Neuronal stem cell (in vitro differentiated cells): ENCODE data around the gene SALL4.
"Not testable (repeated sequence)": the region's sequence is repeated elsewhere in the genome, so short reads cannot be mapped to it uniquely, and the experiment has no call there.

Experiments
- DNase-seq: peaks from one replicate; pipeline ENCODE4 v3.0.0-alpha.2; 2013; ENCODE audit warnings: low spot score
- H2AFZ ChIP-seq: one replicate; pipeline ENCODE4 v1.6.1; 2013; ENCODE audit warnings: mild to moderate bottlenecking, low read length, inconsistent platforms
- H2AK5ac ChIP-seq: 2 replicates; pipeline ENCODE4 v1.6.1; 2013; ENCODE audit warnings: low read depth, mild to moderate bottlenecking, inconsistent platforms, low read length, moderate library complexity, mixed read lengths
- H2BK120ac ChIP-seq: 2 replicates; pipeline ENCODE4 v1.6.1; 2013; ENCODE audit warnings: low read depth, mild to moderate bottlenecking, inconsistent platforms, low read length, moderate library complexity, mixed read lengths
- H2BK12ac ChIP-seq: one replicate; pipeline ENCODE4 v1.6.1; 2013; ENCODE audit warnings: low read length, inconsistent platforms
- H2BK15ac ChIP-seq: 2 replicates; pipeline ENCODE4 v1.6.1; 2013; ENCODE audit warnings: mild to moderate bottlenecking, low read length, inconsistent platforms, mixed read lengths
- H2BK5ac ChIP-seq: one replicate; pipeline ENCODE4 v1.6.1; 2013; ENCODE audit warnings: inconsistent platforms, mild to moderate bottlenecking, low read length, moderate library complexity
- H3K14ac ChIP-seq: one replicate; pipeline ENCODE4 v1.6.1; 2013; ENCODE audit warnings: low read length, inconsistent platforms
- H3K18ac ChIP-seq: 2 replicates; pipeline ENCODE4 v1.6.1; 2013; ENCODE audit warnings: low read length, inconsistent platforms
- H3K23ac ChIP-seq: 2 replicates; pipeline ENCODE4 v1.6.1; 2013; ENCODE audit warnings: low read depth, mild to moderate bottlenecking, mixed read lengths, low read length, inconsistent platforms; ENCODE audit not compliant: poor library complexity
- H3K27ac ChIP-seq: replicated peaks from 3 replicates; pipeline ENCODE4 v1.5.1; 2013; ENCODE audit warnings: low read length, inconsistent platforms
- H3K27me3 ChIP-seq, 3 experiments: 2 replicates each; pipeline ENCODE4 v1.6.1; 2013; ENCODE audit warnings: low read length in 3 of 3, mild to moderate bottlenecking in 2 of 3, inconsistent platforms in 1 of 3, low read depth in 1 of 3, mixed read lengths in 1 of 3, moderate library complexity in 1 of 3; ENCODE audit not compliant: control insufficient read depth in 3 of 3, insufficient read depth in 3 of 3
- H3K36me3 ChIP-seq, 2 donors: replicated peaks in 1 of 2; 2 replicates each; pipeline ENCODE4 v1.6.1; 2013; ENCODE audit warnings: low read length in 2 of 2; ENCODE audit not compliant: control insufficient read depth in 2 of 2, insufficient read depth in 2 of 2
- H3K4ac ChIP-seq: 2 replicates; pipeline ENCODE4 v1.6.1; 2013; ENCODE audit warnings: inconsistent platforms, mild to moderate bottlenecking, low read length, moderate library complexity
- H3K4me1 ChIP-seq, 2 donors: 1 replicate in 1 of 2; 2 replicates in 1 of 2; pipeline ENCODE4 v1.6.1; 2013; ENCODE audit warnings: low read length in 2 of 2, low read depth in 1 of 2; ENCODE audit not compliant: control insufficient read depth in 2 of 2, insufficient read depth in 1 of 2
- H3K4me2 ChIP-seq: one replicate; pipeline ENCODE4 v1.6.1; 2013; ENCODE audit warnings: mild to moderate bottlenecking, low read length, inconsistent platforms; ENCODE audit not compliant: insufficient read depth, poor library complexity, severe bottlenecking
- H3K4me3 ChIP-seq, 2 donors: 2 replicates each; pipeline ENCODE4 v1.5.1; 2013; ENCODE audit warnings: low read length in 2 of 2, mild to moderate bottlenecking in 2 of 2, inconsistent platforms in 1 of 2, moderate library complexity in 1 of 2
- H3K79me1 ChIP-seq: one replicate; pipeline ENCODE4 v1.6.1; 2013; ENCODE audit warnings: low read depth, mild to moderate bottlenecking, inconsistent platforms, low read length, moderate library complexity
- H3K9ac ChIP-seq: one replicate; pipeline ENCODE4 v1.6.1; 2013; ENCODE audit warnings: mild to moderate bottlenecking, low read depth, low read length, inconsistent platforms; ENCODE audit not compliant: poor library complexity
- H3K9me3 ChIP-seq, 2 donors: replicated peaks in 1 of 2; 2 replicates each; pipeline versions ENCODE3 to v1.6.1; 2013; ENCODE audit warnings: low read length in 2 of 2, mild to moderate bottlenecking in 2 of 2, inconsistent platforms in 1 of 2, low read depth in 1 of 2, mixed read lengths in 1 of 2, moderate library complexity in 1 of 2; ENCODE audit not compliant: control insufficient read depth in 2 of 2, insufficient read depth in 1 of 2
- H4K8ac ChIP-seq: one replicate; pipeline ENCODE4 v1.6.1; 2013; ENCODE audit warnings: low read depth, mild to moderate bottlenecking, inconsistent platforms, low read length, moderate library complexity
- H4K91ac ChIP-seq: one replicate; pipeline ENCODE4 v1.6.1; 2013; ENCODE audit warnings: low read length, low read depth, mild to moderate bottlenecking, inconsistent platforms; ENCODE audit not compliant: poor library complexity
- WGBS, 2 donors: extraction: QIAGEN DNeasy Blood & Tissue Kit; methylation state at CpG; one replicate each; pipeline ENCODE4 v1.1.7; 2013; ENCODE audit warnings: missing lambda C conversion rate in 2 of 2, mixed read lengths in 1 of 2; ENCODE audit not compliant: insufficient read length in 2 of 2, insufficient replicate concordance in 1 of 2; ENCODE audit errors: extremely low coverage in 2 of 2; 5-methylcytosine and 5-hydroxymethylcytosine counted together

The SALL4 gene

DNA sequence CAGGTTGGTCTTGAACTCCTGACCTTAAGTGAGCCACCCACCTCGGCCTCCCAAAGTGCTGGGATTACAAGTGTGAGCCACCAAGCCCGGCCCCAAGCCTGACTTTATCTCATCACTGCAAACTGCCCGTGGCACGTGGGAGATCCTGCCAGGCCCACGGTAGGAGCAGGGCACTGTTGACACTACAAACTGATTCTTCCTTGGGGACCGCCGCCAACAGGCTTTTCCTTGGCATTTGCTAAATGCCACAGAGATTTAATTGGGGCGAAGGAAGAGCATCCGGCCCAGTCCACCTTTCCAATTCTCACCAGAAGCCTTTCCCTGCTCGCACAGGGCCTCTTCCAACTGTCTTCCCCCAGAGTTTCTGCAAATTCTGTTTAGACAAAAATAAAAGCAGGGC is 45.1 kb downstream of the SALL4 start:
- no peak overlapping the region for H2AK5ac ChIP-seq
- no peak overlapping the region for H2BK15ac ChIP-seq
- H3K79me1 ChIP-seq = peaks cover 4% of the 10 kb centered on the region
- no peak overlapping the region for H2BK120ac ChIP-seq
- H3K18ac ChIP-seq = no peak overlapping the region
- no peak overlapping the region for H2AFZ ChIP-seq
- no peaks in the 10 kb centered on the region for H3K27me3 ChIP-seq
- H3K9ac ChIP-seq = no peak overlapping the region
- no peak overlapping the region for H3K4me2 ChIP-seq
- peaks cover 0 to 8% of the 10 kb centered on the region in 2 donors for H3K36me3 ChIP-seq
- H4K8ac ChIP-seq = no peak overlapping the region
- no peaks in the 10 kb centered on the region for H3K4me1 ChIP-seq
- no peak overlapping the region for H2BK12ac ChIP-seq
- WGBS, 2 donors = no CpG with 5 or more reads among the region's 10 CpGs
- H3K4ac ChIP-seq = no peak overlapping the region
- no peak overlapping the region for H4K91ac ChIP-seq
- no peak for DNase-seq
- no peak overlapping the region for H2BK5ac ChIP-seq
- H3K14ac ChIP-seq = no peak overlapping the region
- H3K9me3 ChIP-seq = peaks cover 0 to 3% of the 10 kb centered on the region in 2 donors
- H3K23ac ChIP-seq = no peak overlapping the region
- H3K27ac ChIP-seq = no peak overlapping the region
- no peak overlapping the region for H3K4me3 ChIP-seq

- Histone ChIP-seq H4K8ac (no peak overlapping the region), H3K4ac (no peak overlapping the region), H3K23ac (no peak overlapping the region), H3K4me1 (no peaks in the 10 kb centered on the region), H3K9ac (no peak overlapping the region), H3K4me2 (no peak overlapping the region), H3K18ac (no peak overlapping the region), H2AK5ac (no peak overlapping the region), H4K91ac (no peak overlapping the region), H3K4me3 (no peak overlapping the region), H2BK120ac (no peak overlapping the region), H3K9me3 (peaks cover 0 to 3% of the 10 kb centered on the region in 2 donors), H2BK5ac (no peak overlapping the region), H2AFZ (no peak overlapping the region), H3K27ac (no peak overlapping the region), H2BK15ac (no peak overlapping the region), H3K79me1 (peaks cover 4% of the 10 kb centered on the region), H2BK12ac (no peak overlapping the region), H3K27me3 (no peaks in the 10 kb centered on the region), H3K36me3 (peaks cover 0 to 8% of the 10 kb centered on the region in 2 donors), H3K14ac (no peak overlapping the region)
- DNase-seq = no peak
- no CpG with 5 or more reads among the region's 3 CpGs for WGBS, 2 donors
These were observed 45.7 kb downstream of the SALL4 start for GRCh38 chr20:51756653-51757052.

DNA sequence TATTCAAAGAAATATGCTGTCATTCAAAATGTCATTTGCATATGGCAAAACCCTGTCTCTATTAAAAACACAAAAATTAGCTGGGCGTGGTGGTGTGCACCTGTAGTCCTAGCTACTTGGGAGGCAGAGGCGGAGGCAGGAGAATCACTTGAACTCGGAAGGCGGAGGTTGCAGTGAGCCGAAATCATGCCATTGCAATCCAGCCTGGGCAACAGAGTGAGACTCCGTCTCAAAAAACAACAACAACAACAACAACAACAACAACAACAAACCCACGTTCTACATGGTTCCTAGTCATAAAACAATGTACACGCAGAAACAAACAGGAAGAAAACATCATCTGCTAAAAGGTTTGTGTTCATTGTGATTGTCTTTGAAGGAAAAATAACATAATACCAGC is 49.1 kb downstream of the SALL4 start:
- no CpG with 5 or more reads among the region's 8 CpGs for WGBS, 2 donors
- H3K27ac ChIP-seq, H4K8ac ChIP-seq: not testable (repeated sequence)

DNA sequence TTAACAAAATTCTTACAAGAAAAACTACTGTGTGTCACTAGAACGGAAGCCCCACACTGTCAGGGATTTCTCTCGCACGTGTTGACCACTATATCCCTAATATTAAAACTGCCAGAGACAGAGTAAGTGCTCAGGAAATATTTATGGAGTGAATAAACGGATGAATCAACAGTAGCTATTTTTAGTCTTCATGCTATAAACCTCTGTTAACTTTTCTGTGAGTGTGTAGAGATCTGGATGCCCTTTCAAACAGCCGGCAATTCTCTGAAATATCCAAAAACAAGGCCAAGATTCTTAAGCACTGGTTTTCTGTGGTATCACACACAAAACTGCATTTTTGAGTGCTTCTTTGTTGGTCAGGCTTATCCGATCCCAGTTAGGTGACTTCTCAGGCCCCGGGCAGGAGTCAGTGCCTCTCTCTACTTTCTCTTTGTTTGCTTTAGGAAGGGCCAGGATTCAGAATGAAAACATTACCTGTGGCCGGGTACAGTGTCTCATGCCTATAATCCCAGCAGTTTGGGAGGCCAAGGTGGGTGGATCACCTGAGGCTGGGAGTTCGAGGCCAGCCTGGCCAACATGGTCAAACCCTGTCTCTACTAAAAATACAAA is 49.9 kb downstream of the SALL4 start:
- Histone ChIP-seq H2BK120ac (no peak overlapping the region), H4K8ac (no peak overlapping the region), H3K36me3 (no peaks in the 10 kb centered on the region), H4K91ac (no peak overlapping the region), H3K23ac (no peak overlapping the region), H3K4me2 (no peak overlapping the region), H3K4me1 (peaks cover 0 to 5% of the 10 kb centered on the region in 2 donors), H2AK5ac (no peak overlapping the region), H3K79me1 (no peaks in the 10 kb centered on the region), H2BK15ac (no peak overlapping the region), H2BK12ac (no peak overlapping the region), H2BK5ac (no peak overlapping the region), H3K4ac (no peak overlapping the region), H3K4me3 (no peak overlapping the region), H3K27me3 (no peaks in the 10 kb centered on the region), H3K9me3 (no peaks in the 10 kb centered on the region), H3K27ac (no peak overlapping the region), H2AFZ (no peak overlapping the region), H3K9ac (no peak overlapping the region), H3K14ac (no peak overlapping the region), H3K18ac (no peak overlapping the region)
- WGBS, 2 donors = no CpG with 5 or more reads among the region's 9 CpGs
- no peak for DNase-seq

More for the DNA sequence above, 49.1 kb downstream of the SALL4 start:
- not testable (repeated sequence) for H3K9me3 ChIP-seq, H3K23ac ChIP-seq, H2BK12ac ChIP-seq, H2AK5ac ChIP-seq, H2AFZ ChIP-seq, DNase-seq, H3K14ac ChIP-seq, H2BK5ac ChIP-seq, H3K79me1 ChIP-seq, H2BK120ac ChIP-seq, H3K4me3 ChIP-seq, H3K9ac ChIP-seq, H4K91ac ChIP-seq, H3K4me2 ChIP-seq, H3K27me3 ChIP-seq, H3K4ac ChIP-seq, H2BK15ac ChIP-seq, H3K36me3 ChIP-seq, H3K18ac ChIP-seq, H3K4me1 ChIP-seq
